BE2C (cell line): ENCODE results near the gene CHP1.

Experiments used
- DNase-seq: peaks from one replicate; pipeline ENCODE4 v3.0.0-alpha.2; 2020
- H3K27me3 ChIP-seq: fragments of 250-450 bp; sonication (Bioruptor Pico); 2 replicates; pipeline ENCODE4 v1.5.1; 2020; ENCODE audit warnings: mild to moderate bottlenecking
- H3K36me3 ChIP-seq: fragments of 250-450 bp; sonication (Bioruptor Pico); 2 replicates; pipeline ENCODE4 v1.5.1; 2020; ENCODE audit warnings: mild to moderate bottlenecking
- H3K4me1 ChIP-seq: fragments of 250-450 bp; sonication (Bioruptor Pico); 2 replicates; pipeline ENCODE4 v1.5.1; 2020
- H3K4me3 ChIP-seq: 2 replicates; pipeline ENCODE4 v1.5.1; 2011; ENCODE audit warnings: low read depth, low read length
- H3K9me3 ChIP-seq: fragments of 250-450 bp; sonication (Bioruptor Pico); 2 replicates; pipeline ENCODE4 v1.5.1; 2020
- CTCF ChIP-seq: IDR thresholded peaks from 2 replicates; pipeline ENCODE4 v1.5.1; 2012; ENCODE audit warnings: mild to moderate bottlenecking, low read depth, low read length

Gene CHP1

GRCh38 chr15:41323611-41324010 is 92.5 kb downstream of the CHP1 start:
- no peak for DNase-seq
- Histone ChIP-seq H3K4me3 (no peak overlapping the region), H3K27me3 (no peaks in the 10 kb centered on the region), H3K4me1 (no peaks in the 10 kb centered on the region), H3K9me3 (no peaks in the 10 kb centered on the region), H3K36me3 (no peaks in the 10 kb centered on the region)
- TF ChIP-seq CTCF, result no peak

- DNase-seq, result no peak
- TF ChIP-seq CTCF, result no peak
- Histone ChIP-seq H3K27me3 (no peaks in the 10 kb centered on the region), H3K9me3 (no peaks in the 10 kb centered on the region), H3K36me3 (no peaks in the 10 kb centered on the region), H3K4me1 (no peaks in the 10 kb centered on the region), H3K4me3 (peak overlapping the region; percentile 88)
These were observed 100.2 kb downstream of the CHP1 start for GRCh38 chr15:41331281-41331680.
